B cell (primary cell): ENCODE results near the gene PALLD. TPM values are rescaled to one million over a fixed set of nuclear protein-coding genes. Genes with fewer than 3 reads are reported as not detected.

Experiments used
- ATAC-seq: fragments of 200-7000 bp; cut with Tn5 transposase; one replicate; pipeline ENCODE4 v1.10.0; 2021; ENCODE audit warnings: low read depth, mild to moderate bottlenecking, moderate number of reproducible peaks, moderate library complexity
- CTCF ChIA-PET: fragments of 350-600 bp; sonication (Branson Sonifier 250); formaldehyde crosslinking; loops from one replicate; lab custom pipeline; 2021; ENCODE audit warnings: antibody characterized with exemption, inconsistent platforms; lab: Charles Lee
- POLR2A ChIA-PET: fragments of 350-600 bp; sonication (Branson Sonifier 250); formaldehyde crosslinking; loops from one replicate; lab custom pipeline; 2021; ENCODE audit warnings: antibody characterized with exemption; lab: Charles Lee
- DNase-seq: peaks from one replicate; pipeline ENCODE4 v3.0.0; 2013
- H2AFZ ChIP-seq: 2 replicates; pipeline ENCODE4 v1.6.1; 2012; ENCODE audit warnings: mild to moderate bottlenecking, low read depth, low read length; ENCODE audit not compliant: insufficient read depth, poor library complexity, severe bottlenecking
- H3K27ac ChIP-seq, 2 donors: 1 replicate in 1 of 2; 2 replicates in 1 of 2; pipeline ENCODE4 v1.5.1; 2012 to 2013; ENCODE audit warnings: low read length in 2 of 2, mild to moderate bottlenecking in 2 of 2, moderate library complexity in 1 of 2
- H3K27me3 ChIP-seq, 4 experiments: fragments of 200-600 bp in 1 of 4; sonication (generic) in 1 of 4; replicated peaks in 1 of 4; 1 replicate in 2 of 4; 2 replicates in 2 of 4; pipeline versions ENCODE4 v1.6.1 to v1.7.0; 2013 to 2016; ENCODE audit warnings: low read length in 3 of 4, mild to moderate bottlenecking in 2 of 4, mixed read lengths in 1 of 4, moderate library complexity in 1 of 4; ENCODE audit not compliant: insufficient read depth in 4 of 4, control insufficient read depth in 3 of 4; ENCODE audit errors: control extremely low read depth in 1 of 4
- H3K36me3 ChIP-seq, 2 experiments: replicated peaks in 1 of 2; 1 replicate in 1 of 2; 2 replicates in 1 of 2; pipeline versions ENCODE4 v1.6.1 to v1.7.1; 2013; ENCODE audit warnings: low read length in 1 of 2; ENCODE audit not compliant: insufficient read depth in 2 of 2, control insufficient read depth in 1 of 2; ENCODE audit errors: control extremely low read depth in 1 of 2, extremely low read depth in 1 of 2
- H3K4me1 ChIP-seq, 2 donors: fragments of 200-600 bp in 1 of 2; sonication (generic) in 1 of 2; 1 replicate in 1 of 2; 2 replicates in 1 of 2; pipeline versions ENCODE4 v1.5.1 to v1.6.1; 2013 to 2017; ENCODE audit warnings: low read length in 2 of 2; ENCODE audit not compliant: control insufficient read depth in 2 of 2, insufficient read depth in 2 of 2
- H3K4me2 ChIP-seq: replicated peaks from 2 replicates; pipeline ENCODE3; 2012; ENCODE audit warnings: mild to moderate bottlenecking, low read depth, low read length; ENCODE audit not compliant: poor library complexity, severe bottlenecking
- H3K4me3 ChIP-seq, 5 experiments: fragments of 200-600 bp in 1 of 5; sonication (generic) in 1 of 5; 1 replicate in 3 of 5; 2 replicates in 2 of 5; pipeline versions ENCODE4 v1.5.1 to v1.7.0; 2011 to 2016; ENCODE audit warnings: low read length in 4 of 5, mild to moderate bottlenecking in 4 of 5, low read depth in 2 of 5, control low read depth in 1 of 5, moderate library complexity in 1 of 5; ENCODE audit not compliant: insufficient read depth in 1 of 5; ENCODE audit errors: control extremely low read depth in 1 of 5, extremely low read depth in 1 of 5
- H3K79me2 ChIP-seq: fragments of 200-600 bp; sonication (generic); one replicate; pipeline ENCODE4 v1.6.0; 2016; ENCODE audit warnings: low read length; ENCODE audit not compliant: control insufficient read depth, insufficient read depth
- H3K9ac ChIP-seq: fragments of 200-600 bp; sonication (generic); 2 replicates; pipeline ENCODE4 v1.6.1; 2017; ENCODE audit warnings: mild to moderate bottlenecking, low read length, moderate library complexity
- H3K9me3 ChIP-seq, 3 donors: one replicate each; pipeline versions ENCODE4 v1.6.1 to v1.7.1; 2013; ENCODE audit warnings: low read length in 2 of 3; ENCODE audit not compliant: control insufficient read depth in 2 of 3, insufficient read depth in 1 of 3; ENCODE audit errors: control extremely low read depth in 1 of 3
- H4K20me1 ChIP-seq: 2 replicates; pipeline ENCODE4 v1.6.0; 2012; ENCODE audit warnings: mild to moderate bottlenecking, low read length; ENCODE audit not compliant: insufficient read depth, control insufficient read depth, poor library complexity, severe bottlenecking
- H3K27ac Mint-ChIP-seq: one replicate; pipeline ENCODE4 v1.8.0; 2021; ENCODE audit warnings: mixed read lengths
- H3K27me3 Mint-ChIP-seq: one replicate; pipeline ENCODE4 v1.8.0; 2021; ENCODE audit warnings: mixed read lengths
- H3K4me1 Mint-ChIP-seq: one replicate; pipeline ENCODE4 v1.8.0; 2021; ENCODE audit warnings: mixed read lengths
- H3K4me3 Mint-ChIP-seq: one replicate; pipeline ENCODE4 v1.8.0; 2021; ENCODE audit warnings: mixed read lengths
- H3K9me3 Mint-ChIP-seq: one replicate; pipeline ENCODE4 v1.8.0; 2022; ENCODE audit warnings: mixed read lengths; ENCODE audit not compliant: insufficient read depth
- CTCF ChIP-seq: fragments of 200-600 bp; IDR thresholded peaks from one replicate; pipeline ENCODE4 v1.8.0; 2022; ENCODE audit warnings: antibody characterized with exemption, mild to moderate bottlenecking
- EZH2 ChIP-seq: IDR thresholded peaks from 2 replicates; pipeline ENCODE4 v1.6.1; 2012; ENCODE audit warnings: borderline replicate concordance, low read depth, mild to moderate bottlenecking, moderate library complexity, low read length; ENCODE audit not compliant: insufficient read depth, poor library complexity, severe bottlenecking
- WGBS: methylation state at CpG from one replicate; pipeline ENCODE4 v1.1.5; 2013; ENCODE audit warnings: missing lambda C conversion rate; ENCODE audit not compliant: insufficient coverage; 5-methylcytosine and 5-hydroxymethylcytosine counted together
- intact Hi-C: fragments of 100-400 bp; cut with micrococcal nuclease; formaldehyde crosslinking; loops from one replicate; pipeline ENCODE4 v1.10.0; 2022
- polyA plus RNA-seq: library from polyadenylated mRNA; depleted of rRNA; stranded (reverse); fragments of >200 nt; gene quantifications from 2 replicates; pipeline ENCODE4 v1.2.3, GENCODE V29; 2012
- total RNA-seq, 2 donors: library from RNA; stranded (reverse); fragments of 120-200 nt in 1 of 2; gene quantifications; 1 replicate in 1 of 2; 2 replicates in 1 of 2; pipeline versions ENCODE4 v1.2.3 to v1.2.4, GENCODE V29; 2013 to 2022

PALLD gene
- total and polyA plus RNA-seq, 2 donors (not counting 1 experiment from before 2014, with no cell fraction given), result 0.63 to 0.71 TPM

- ChIA-PET CTCF (no interaction called here), POLR2A (no interaction called here)
- peaks cover 4% of the 10 kb centered on the region for H3K4me1 Mint-ChIP-seq
- no peak overlapping the region for H3K4me3 Mint-ChIP-seq
- Histone ChIP-seq H3K9ac (no peak overlapping the region), H3K27ac (no peak overlapping the region), H3K79me2 (no peaks in the 10 kb centered on the region), H3K4me3 (no peak overlapping the region), H4K20me1 (no peaks in the 10 kb centered on the region), H3K9me3 (peaks cover 0 to 3% (median 0%) of the 10 kb centered on the region in 3 donors), H3K36me3 (no peaks in the 10 kb centered on the region), H3K4me2 (no peak overlapping the region), H3K27me3 (peaks cover 0 to 17% (median 12%) of the 10 kb centered on the region in 4 experiments), H3K4me1 (peaks cover 4 to 6% of the 10 kb centered on the region in 2 donors), H2AFZ (no peak overlapping the region)
- TF ChIP-seq EZH2, result no peak
- TF ChIP-seq CTCF, result no peak
- no peak overlapping the region for H3K27ac Mint-ChIP-seq
- no peaks in the 10 kb centered on the region for H3K9me3 Mint-ChIP-seq
- ATAC-seq (no peak), DNase-seq (no peak)
- 97% methylated on average over 4 of the region's 4 CpGs for WGBS
- intact Hi-C loops, result no loop called here
- peaks cover 51% of the 10 kb centered on the region for H3K27me3 Mint-ChIP-seq
Measured at GRCh38 chr4:168837922-168838321, 341.1 kb downstream of the PALLD start.

GRCh38 chr4:168839758-168840391 lies 343.0 kb downstream of the PALLD start:
- H3K4me3 Mint-ChIP-seq, result no peak overlapping the region
- WGBS, result 71% methylated on average over 1 of the region's 3 CpGs
- H3K4me1 Mint-ChIP-seq, result no peaks in the 10 kb centered on the region
- H3K9me3 Mint-ChIP-seq, result no peaks in the 10 kb centered on the region
- H3K4me1 ChIP-seq, result no peaks in the 10 kb centered on the region
- CTCF ChIA-PET, result no interaction called here
- H4K20me1 ChIP-seq, result no peaks in the 10 kb centered on the region
- no peak overlapping the region for H3K4me3 ChIP-seq
- peaks cover 0 to 10% (median 4%) of the 10 kb centered on the region in 4 experiments for H3K27me3 ChIP-seq
- intact Hi-C loops, result no loop called here
- ATAC-seq, result no peak
- no peaks in the 10 kb centered on the region for H3K36me3 ChIP-seq
- no peak overlapping the region for H3K9ac ChIP-seq
- H3K27me3 Mint-ChIP-seq, result peaks cover 48% of the 10 kb centered on the region
- DNase-seq, result no peak
- H3K79me2 ChIP-seq, result no peaks in the 10 kb centered on the region
- POLR2A ChIA-PET, result no interaction called here
- H2AFZ ChIP-seq, result no peak overlapping the region
- H3K9me3 ChIP-seq, result no peaks in the 10 kb centered on the region
- H3K27ac ChIP-seq, result no peak overlapping the region
- no peak overlapping the region for H3K4me2 ChIP-seq
- TF ChIP-seq EZH2, result no peak
- no peak for TF ChIP-seq CTCF
- H3K27ac Mint-ChIP-seq, result no peak overlapping the region
